Left lung (tissue), 10 donors: ENCODE data around the gene FAM13C. TPM values are rescaled to one million over a fixed set of nuclear protein-coding genes. Genes with fewer than 3 reads are reported as not detected.
A peak's percentile ranks its signal among the peaks of the same experiment; 100 is the strongest.

Experiments used
- ATAC-seq: fragments of 200-7000 bp; cut with Tn5 transposase; one replicate; pipeline ENCODE4 v1.9.1; 2020; ENCODE audit warnings: moderate library complexity
- DNase-seq, 4 donors: peaks; one replicate each; pipeline ENCODE4 v3.0.0-alpha.2; 2013 to 2020
- H3K27ac ChIP-seq, 2 donors: fragments of 200-600 bp; sonication (generic) in 1 of 2; one replicate each; pipeline versions ENCODE4 v1.5.0 to v1.8.0; 2020 to 2021
- H3K27me3 ChIP-seq, 2 donors: fragments of 200-600 bp; sonication (generic) in 1 of 2; one replicate each; pipeline versions ENCODE4 v1.5.0 to v1.8.0; 2020 to 2021
- H3K36me3 ChIP-seq, 2 donors: fragments of 200-600 bp; sonication (generic) in 1 of 2; one replicate each; pipeline versions ENCODE4 v1.5.0 to v1.8.0; 2020 to 2021
- H3K4me1 ChIP-seq, 2 donors: fragments of 200-600 bp; one replicate each; pipeline ENCODE4 v1.8.0; 2021
- H3K4me3 ChIP-seq, 2 donors: fragments of 200-600 bp; sonication (generic) in 1 of 2; one replicate each; pipeline versions ENCODE4 v1.5.0 to v1.8.0; 2020 to 2021; ENCODE audit warnings: mild to moderate bottlenecking in 1 of 2
- H3K9me3 ChIP-seq, 2 donors: fragments of 200-600 bp; sonication (generic) in 1 of 2; one replicate each; pipeline versions ENCODE4 v1.5.0 to v1.8.0; 2020 to 2021
- intact Hi-C, 2 donors: fragments of 100-400 bp; cut with DNase I; formaldehyde crosslinking; loops; one replicate each; pipeline versions ENCODE4 v1.11.2 to v1.14.2; 2022
- polyA plus RNA-seq, 6 donors: library from polyadenylated mRNA; unstranded; fragments of 120-200 nt; gene quantifications; one replicate each; pipeline ENCODE4 v1.2.1, GENCODE V29; 2013; ENCODE audit not compliant: insufficient read length in 6 of 6
- total RNA-seq, 2 donors: library from RNA; stranded (reverse); fragmentation: NEBNext Ultra II Directional; extraction: Animal tissue kit (Norgen Biotek cat#: 25700); gene quantifications; one replicate each; pipeline ENCODE4 v1.2.1, GENCODE V29; 2021
- TF ChIP-seq, protein P1 (sequence below), 2 donors: fragments of 200-600 bp; sonication (generic) in 1 of 2; IDR thresholded peaks; one replicate each; pipeline versions ENCODE4 v1.5.0 to v1.8.0; 2021; ENCODE audit warnings: antibody characterized with exemption in 2 of 2
- donor health status: DM: no; HTN: yes; CAD: no.
- donor health status: DM: no; HTN: no; CAD: no.

The FAM13C gene
- total and polyA plus RNA-seq, 8 donors, result 10.3 to 36.1 (median 25.0) TPM

GRCh38 chr10:59301067-59301754 is 61.1 kb downstream of the FAM13C start:
- H3K36me3 ChIP-seq, result no peaks in the 10 kb centered on the region
- DNase-seq, result peak in 2 of 4 donors; percentile 54
- no peaks in the 10 kb centered on the region for H3K9me3 ChIP-seq
- no peaks in the 10 kb centered on the region for H3K4me1 ChIP-seq
- H3K27ac ChIP-seq, result no peak overlapping the region
- H3K27me3 ChIP-seq, result no peaks in the 10 kb centered on the region
- TF ChIP-seq, protein P1, sequence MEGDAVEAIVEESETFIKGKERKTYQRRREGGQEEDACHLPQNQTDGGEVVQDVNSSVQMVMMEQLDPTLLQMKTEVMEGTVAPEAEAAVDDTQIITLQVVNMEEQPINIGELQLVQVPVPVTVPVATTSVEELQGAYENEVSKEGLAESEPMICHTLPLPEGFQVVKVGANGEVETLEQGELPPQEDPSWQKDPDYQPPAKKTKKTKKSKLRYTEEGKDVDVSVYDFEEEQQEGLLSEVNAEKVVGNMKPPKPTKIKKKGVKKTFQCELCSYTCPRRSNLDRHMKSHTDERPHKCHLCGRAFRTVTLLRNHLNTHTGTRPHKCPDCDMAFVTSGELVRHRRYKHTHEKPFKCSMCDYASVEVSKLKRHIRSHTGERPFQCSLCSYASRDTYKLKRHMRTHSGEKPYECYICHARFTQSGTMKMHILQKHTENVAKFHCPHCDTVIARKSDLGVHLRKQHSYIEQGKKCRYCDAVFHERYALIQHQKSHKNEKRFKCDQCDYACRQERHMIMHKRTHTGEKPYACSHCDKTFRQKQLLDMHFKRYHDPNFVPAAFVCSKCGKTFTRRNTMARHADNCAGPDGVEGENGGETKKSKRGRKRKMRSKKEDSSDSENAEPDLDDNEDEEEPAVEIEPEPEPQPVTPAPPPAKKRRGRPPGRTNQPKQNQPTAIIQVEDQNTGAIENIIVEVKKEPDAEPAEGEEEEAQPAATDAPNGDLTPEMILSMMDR (IDR thresholded peaks at IDR 0.05), result no peak
- intact Hi-C loops, result no loop called here
- ATAC-seq, result no peak
- no peak overlapping the region for H3K4me3 ChIP-seq

DNA sequence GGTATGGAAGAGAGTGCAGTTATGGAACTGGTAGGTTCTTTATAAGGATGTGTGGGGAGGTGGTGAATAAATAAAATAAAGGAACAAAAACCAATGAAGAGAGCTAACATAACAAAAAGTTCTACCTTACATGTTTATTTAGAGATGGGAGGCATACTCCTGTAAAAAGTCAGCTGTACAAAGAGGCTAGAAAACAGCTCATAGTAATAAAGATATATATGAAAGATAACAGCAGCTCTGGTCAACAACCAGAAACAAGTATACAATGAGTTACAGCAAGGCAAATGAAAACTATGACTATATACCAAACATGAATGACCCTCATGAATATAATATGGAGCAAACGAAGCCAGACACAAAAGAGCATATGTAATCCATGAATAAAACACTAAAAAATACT is 62.0 kb downstream of the FAM13C start:
- no peaks in the 10 kb centered on the region for H3K4me1 ChIP-seq
- intact Hi-C loops, result no loop called here
- no peak overlapping the region for H3K4me3 ChIP-seq
- H3K27ac ChIP-seq, result no peak overlapping the region
- TF ChIP-seq, protein P1 (IDR thresholded peaks at IDR 0.05), result no peak
- H3K9me3 ChIP-seq, result no peaks in the 10 kb centered on the region
- no peaks in the 10 kb centered on the region for H3K36me3 ChIP-seq
- ATAC-seq (no peak), DNase-seq (no peak)
- no peaks in the 10 kb centered on the region for H3K27me3 ChIP-seq

DNA sequence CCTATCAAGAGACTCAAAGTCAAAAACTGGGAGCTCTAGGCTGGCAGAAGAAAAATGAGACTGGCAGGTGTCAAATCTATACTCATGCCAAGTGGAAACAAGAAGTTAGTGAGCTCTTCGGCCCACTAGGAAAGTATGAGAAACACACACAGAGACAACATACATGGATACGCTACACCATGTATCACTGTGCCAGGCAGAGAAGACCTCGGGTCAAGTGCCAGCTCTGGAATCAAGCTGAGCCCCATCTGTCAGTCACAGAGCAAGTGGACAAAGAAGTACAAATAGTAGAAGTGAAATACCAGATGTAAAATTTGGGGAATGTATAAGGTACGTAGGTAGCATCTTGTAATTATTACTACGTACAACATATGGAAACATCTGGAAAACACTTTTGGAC is 62.4 kb downstream of the FAM13C start:
- H3K27me3 ChIP-seq, result no peaks in the 10 kb centered on the region
- H3K4me1 ChIP-seq, result no peaks in the 10 kb centered on the region
- H3K9me3 ChIP-seq, result no peaks in the 10 kb centered on the region
- no peak for DNase-seq
- ATAC-seq, result no peak
- TF ChIP-seq, protein P1 (IDR thresholded peaks at IDR 0.05), result no peak
- H3K36me3 ChIP-seq, result no peaks in the 10 kb centered on the region
- no peak overlapping the region for H3K27ac ChIP-seq
- no peak overlapping the region for H3K4me3 ChIP-seq
- intact Hi-C loops, result no loop called here

- Histone ChIP-seq H3K27me3 (no peaks in the 10 kb centered on the region), H3K9me3 (no peaks in the 10 kb centered on the region), H3K4me1 (no peaks in the 10 kb centered on the region), H3K27ac (no peak overlapping the region), H3K36me3 (no peaks in the 10 kb centered on the region), H3K4me3 (no peak overlapping the region)
- intact Hi-C loops, result no loop called here
- TF ChIP-seq, protein P1 (IDR thresholded peaks at IDR 0.05), result no peak
- DNase-seq (no peak), ATAC-seq (no peak)
Observed at GRCh38 chr10:59290448-59290847, 71.9 kb downstream of the FAM13C start.

DNA sequence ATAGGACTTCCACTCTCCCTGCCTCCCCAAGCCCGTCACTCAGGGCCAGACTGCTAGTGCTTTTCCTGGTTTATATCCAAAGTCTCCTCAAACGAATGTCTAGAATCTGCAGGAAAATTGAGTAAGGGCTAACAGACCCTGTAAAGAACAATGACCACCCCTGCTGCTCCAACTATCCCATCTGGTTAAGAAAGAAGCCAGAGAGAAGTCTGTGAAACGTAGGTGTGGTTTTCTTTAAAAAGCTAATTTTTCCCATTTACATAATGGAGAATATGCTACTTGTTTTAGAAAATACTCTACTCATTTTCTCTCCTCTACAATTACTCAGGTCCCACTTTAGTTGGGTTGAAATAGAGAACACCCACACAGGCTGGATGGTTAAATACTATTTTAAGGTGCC is 72.5 kb downstream of the FAM13C start:
- ATAC-seq (no peak), DNase-seq (no peak)
- TF ChIP-seq, protein P1 (IDR thresholded peaks at IDR 0.05), result no peak
- Histone ChIP-seq H3K4me3 (no peak overlapping the region), H3K36me3 (no peaks in the 10 kb centered on the region), H3K27ac (no peak overlapping the region), H3K27me3 (no peaks in the 10 kb centered on the region), H3K9me3 (no peaks in the 10 kb centered on the region), H3K4me1 (no peaks in the 10 kb centered on the region)
- intact Hi-C loops, result no loop called here
